GM12874 (cell line): ENCODE results near the gene GALNT17.

Experiments used
- TF ChIP-seq, protein P1 (sequence below): IDR thresholded peaks from 2 replicates; pipeline ENCODE4 v1.5.1; 2011; ENCODE audit warnings: low read depth, mild to moderate bottlenecking, control low read depth, low read length, moderate library complexity; ENCODE audit not compliant: insufficient read depth

GALNT17 gene

DNA sequence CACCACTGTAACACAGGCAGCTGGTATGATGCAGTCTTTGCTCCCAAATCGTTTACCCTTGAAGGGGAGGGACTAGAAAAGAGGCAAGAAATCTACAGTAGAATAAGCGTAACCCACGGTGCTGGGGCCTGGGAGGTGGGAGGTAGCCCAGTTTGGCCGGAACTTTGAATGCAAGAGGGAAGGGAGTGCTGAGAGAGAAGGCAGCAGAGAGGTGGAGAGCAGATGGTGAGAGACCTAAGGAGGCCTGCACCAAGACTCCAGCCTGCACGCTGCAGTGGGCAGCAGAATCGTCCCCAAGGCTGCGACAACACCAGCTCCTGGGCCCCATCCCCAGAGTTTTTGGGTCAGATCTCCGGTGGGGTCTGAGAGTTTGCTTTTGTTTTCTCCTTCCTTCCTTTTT, 547.5 kb downstream of the GALNT17 start:
- TF ChIP-seq, protein P1, sequence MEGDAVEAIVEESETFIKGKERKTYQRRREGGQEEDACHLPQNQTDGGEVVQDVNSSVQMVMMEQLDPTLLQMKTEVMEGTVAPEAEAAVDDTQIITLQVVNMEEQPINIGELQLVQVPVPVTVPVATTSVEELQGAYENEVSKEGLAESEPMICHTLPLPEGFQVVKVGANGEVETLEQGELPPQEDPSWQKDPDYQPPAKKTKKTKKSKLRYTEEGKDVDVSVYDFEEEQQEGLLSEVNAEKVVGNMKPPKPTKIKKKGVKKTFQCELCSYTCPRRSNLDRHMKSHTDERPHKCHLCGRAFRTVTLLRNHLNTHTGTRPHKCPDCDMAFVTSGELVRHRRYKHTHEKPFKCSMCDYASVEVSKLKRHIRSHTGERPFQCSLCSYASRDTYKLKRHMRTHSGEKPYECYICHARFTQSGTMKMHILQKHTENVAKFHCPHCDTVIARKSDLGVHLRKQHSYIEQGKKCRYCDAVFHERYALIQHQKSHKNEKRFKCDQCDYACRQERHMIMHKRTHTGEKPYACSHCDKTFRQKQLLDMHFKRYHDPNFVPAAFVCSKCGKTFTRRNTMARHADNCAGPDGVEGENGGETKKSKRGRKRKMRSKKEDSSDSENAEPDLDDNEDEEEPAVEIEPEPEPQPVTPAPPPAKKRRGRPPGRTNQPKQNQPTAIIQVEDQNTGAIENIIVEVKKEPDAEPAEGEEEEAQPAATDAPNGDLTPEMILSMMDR, result no peak

GRCh38 chr7:71682181-71682580, 550.2 kb downstream of the GALNT17 start:
- TF ChIP-seq, protein P1, result no peak

DNA sequence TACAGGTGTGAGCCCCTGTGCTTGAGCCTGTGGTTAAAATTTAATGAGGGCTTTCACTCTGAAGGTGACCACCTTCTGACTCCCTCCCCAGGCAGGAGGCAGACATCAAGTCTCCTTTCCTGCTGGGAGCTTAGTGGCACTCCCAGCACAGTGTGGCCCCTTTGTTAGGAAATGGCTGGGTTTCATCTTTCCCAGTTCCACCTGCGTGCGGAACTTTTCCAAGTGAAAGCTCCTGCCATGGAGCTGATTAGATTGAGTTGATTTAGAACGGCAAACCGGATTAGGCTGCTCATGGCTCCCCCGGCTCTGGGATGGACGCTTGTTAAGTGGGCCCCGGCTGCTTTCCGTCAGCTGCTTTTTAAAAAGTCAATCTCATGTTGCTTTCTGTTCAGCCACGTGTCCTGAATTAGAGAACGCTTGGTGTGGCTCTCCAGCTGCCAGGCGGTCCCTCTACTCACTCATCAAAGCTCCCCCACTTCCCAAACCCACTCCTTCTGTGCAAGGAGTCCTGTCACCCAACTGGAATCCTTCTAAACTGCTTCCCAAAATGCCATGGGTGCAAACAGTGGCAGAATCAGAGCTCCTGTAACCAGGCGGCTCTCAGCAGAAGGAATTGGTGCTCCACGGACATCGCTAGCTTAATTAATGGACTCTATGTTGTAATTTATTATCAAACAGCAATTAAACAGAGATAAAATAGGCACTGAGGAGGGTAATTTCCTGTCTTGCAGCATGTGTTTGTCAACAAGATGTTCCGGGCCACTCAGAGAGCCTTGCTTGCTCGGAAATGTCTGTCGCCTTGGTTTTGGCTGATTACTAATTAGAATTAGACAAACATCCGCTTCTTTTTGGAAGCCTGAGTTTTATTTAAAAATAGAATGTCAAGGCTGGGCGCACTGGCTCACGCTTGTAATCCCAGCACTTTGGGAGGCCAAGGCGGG, 551.2 kb downstream of the GALNT17 start:
- TF ChIP-seq, protein P1, result no peak

GRCh38 chr7:71687286-71687685, 555.3 kb downstream of the GALNT17 start:
- TF ChIP-seq, protein P1, result no peak

DNA sequence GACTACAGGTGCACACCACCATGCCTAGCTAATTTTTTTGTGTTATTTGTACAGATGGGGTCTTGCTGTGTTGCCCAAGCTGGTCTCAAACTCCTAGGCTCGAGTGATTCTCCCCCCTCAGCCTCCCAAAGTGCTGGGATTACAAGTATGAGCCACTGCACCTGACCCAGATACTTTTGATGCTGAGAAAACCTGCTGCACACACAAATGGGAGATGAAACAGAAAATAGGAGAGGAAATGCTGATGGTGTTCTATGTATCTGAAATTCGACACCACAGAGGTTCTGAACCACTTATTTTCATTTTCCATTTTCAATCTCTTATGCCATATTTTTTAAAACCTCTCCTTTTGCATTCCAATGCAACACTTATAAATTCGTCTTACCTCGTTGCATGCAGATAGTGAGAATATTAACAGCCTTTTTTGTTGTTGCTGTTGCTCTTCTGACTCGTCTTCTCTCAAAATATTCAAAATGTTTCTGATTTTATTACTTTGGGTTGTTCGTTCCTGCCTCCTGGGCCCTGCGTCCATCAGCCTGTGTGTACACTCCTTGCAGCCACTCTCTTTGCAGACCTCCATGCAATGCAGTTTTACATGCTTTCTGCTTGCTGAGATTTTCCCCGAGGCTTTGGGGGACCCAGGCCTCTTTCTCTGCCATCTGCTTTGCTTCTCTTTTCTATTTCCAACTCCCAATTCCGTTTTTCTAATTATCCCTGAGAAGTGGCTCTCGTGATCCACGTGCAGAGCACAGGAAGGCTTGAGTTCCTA, 556.1 kb downstream of the GALNT17 start:
- TF ChIP-seq, protein P1, result no peak

DNA sequence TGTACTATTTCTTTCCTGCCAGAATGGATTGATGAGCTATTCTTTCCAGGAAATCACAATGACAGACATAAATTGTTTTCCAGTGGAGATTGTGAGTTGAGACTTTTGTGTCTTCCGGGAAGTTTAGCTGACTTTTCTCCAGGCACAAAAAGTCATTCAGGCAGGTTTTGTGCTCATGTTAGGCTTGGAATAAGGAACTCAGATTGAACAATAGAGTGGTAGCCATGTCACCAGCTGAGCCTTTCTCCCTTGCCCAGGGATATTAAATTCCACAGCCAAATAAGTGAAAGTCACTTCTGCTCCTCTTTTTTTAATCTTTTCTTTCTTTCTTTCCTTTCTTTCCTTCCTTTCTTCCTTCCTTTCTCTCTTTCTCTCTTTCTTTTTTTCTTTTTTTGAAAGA, 559.6 kb downstream of the GALNT17 start:
- TF ChIP-seq, protein P1, result no peak

- TF ChIP-seq, protein P1, result no peak
Observed at GRCh38 chr7:71694665-71695064, 562.7 kb downstream of the GALNT17 start.
